OCI-M2 (cell line): ENCODE results near the gene CYGB.
"Not testable (repeated sequence)": the region's sequence is repeated elsewhere in the genome, so short reads cannot be mapped to it uniquely, and the experiment has no call there.

Source experiments
- DNase-seq: peaks from one replicate; lab custom pipeline; 2025; ENCODE audit not compliant: unreplicated experiment; lab: John Stamatoyannopoulos, UW

CYGB gene

GRCh38 chr17:76538281-76538931, 897 bp upstream of the CYGB start:
- no peak for DNase-seq

DNA sequence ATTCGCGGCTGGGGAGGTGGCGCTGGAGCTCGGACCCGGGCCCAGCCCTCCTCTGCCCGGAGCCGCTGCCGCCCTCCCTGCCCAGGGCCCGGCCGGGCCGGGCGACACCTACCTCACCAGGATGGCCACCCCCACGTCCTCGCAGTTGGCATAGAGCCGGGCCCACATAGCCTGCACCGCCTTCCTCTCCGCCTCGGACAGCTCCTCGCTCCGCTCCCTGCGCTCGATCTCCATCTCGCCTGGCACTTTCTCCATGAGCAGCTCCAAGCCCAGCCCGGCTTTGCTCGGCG, 276 bp downstream of the CYGB start:
- no peak for DNase-seq

DNA sequence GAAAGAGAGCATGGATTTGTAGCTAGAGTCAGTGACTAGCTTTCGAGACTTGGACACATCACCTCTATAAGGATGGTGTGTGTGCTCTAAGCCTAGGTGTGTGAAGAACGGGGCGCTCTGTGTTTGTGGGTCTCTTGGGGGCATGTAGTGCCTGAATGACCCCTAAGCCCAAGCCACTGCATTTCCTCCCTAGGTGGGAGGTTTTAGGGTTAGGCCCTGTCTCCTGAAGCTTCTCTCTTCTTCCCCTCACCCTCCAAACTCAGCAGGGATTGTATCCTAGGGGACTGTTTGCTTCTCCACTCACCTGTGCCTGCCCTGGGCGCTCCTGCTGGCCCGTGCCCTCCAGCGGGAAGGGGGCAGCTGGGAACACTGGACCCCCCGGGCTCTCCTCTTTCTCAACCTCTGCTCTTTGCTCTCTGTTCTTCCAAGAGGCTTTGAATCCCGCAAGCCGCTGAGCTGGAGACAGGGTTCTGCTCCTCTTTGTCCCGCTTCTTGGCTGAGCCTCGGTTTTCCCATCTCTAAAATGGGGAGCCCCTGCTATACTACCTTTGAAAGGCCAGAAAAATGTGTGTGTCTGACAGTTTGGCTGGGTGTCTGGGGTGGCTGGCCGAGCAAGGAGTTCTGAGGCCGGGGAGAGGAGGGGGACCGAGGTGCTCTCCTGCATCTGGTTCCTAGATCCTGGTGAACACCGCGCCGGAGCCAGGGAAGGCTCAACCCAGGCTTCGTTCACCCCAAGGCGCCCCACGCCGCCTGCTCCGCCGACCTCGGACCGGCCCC, 810 bp downstream of the CYGB start:
- DNase-seq: no peak

DNA sequence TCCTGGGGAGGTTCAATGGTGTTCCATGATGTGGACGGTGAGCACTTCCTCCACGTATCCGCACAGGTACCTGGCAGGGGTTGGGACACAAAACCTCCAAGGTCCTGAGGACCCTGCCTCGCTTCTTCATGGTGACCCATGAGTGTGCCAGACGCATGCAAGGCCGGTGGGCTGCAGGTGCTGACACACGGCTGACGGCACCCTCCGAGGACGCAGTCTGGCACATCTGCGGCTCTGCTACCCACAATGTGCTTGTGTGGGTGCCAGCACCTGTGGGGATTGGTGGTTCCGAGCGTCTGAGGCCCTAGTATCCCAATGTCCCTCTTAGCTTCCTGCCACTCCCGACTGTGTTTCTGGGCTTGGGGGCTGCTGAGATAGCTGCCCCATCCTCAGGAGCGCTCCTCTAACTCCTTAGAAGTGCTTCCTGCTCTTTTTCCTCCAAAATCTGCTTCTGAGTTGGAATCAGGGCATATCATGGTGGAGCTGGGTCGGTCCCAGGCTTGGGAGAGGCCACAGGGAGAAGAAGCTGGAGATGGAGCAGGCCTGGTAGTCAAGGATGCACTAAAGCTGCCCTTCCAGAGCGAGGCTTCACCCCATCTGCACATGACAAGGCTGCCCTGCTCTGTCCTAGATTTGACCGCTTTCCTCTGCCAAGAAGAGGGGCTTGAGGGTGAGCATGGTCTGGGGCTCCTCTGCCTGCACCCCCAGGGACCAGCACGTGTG, 1.6 kb downstream of the CYGB start:
- no peak for DNase-seq

DNA sequence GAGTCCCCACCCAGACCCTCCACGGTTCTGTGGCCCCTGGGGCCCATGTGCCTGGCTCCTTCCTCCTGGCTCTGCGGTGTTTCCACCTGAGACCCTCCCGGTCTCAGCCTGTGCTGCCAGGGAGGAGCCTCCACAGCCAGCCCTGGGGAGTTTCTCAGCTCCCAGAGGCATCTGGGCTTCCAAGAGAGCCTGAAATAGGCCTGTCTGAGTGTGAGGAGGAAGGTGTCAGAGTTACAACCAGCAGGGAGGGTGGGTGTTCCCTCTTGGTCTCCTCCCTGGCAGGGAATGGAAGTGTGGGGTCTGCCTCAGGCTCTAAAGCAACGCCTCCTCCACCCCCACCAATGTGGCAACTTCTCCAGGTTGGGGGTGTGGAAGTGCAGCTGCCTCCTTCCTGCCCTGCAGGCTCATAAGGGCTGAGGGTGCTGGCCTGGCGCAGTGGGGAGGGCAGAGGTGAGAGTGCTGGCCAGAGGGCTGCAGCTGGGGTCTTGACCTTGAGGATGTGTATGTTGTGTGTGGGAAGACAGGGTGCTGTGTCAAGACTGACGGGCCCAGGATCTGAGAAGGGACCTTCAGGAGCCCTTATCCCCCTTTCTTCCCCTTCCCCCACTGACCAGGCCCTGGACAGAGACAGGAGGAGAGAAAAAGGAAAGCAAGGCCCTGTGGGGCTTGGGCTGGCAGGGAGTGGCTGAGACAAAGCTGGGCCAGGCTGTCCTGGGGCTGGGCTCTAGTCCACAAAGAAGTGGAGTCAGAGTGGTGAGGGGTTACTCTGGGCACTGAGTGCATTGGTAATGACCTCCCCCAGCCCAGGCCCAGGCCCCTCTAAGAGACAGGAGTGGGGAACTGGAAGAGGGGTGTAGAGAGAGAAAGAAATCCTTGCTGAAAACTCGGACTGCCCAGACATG, 2.4 kb downstream of the CYGB start:
- no peak for DNase-seq

DNA sequence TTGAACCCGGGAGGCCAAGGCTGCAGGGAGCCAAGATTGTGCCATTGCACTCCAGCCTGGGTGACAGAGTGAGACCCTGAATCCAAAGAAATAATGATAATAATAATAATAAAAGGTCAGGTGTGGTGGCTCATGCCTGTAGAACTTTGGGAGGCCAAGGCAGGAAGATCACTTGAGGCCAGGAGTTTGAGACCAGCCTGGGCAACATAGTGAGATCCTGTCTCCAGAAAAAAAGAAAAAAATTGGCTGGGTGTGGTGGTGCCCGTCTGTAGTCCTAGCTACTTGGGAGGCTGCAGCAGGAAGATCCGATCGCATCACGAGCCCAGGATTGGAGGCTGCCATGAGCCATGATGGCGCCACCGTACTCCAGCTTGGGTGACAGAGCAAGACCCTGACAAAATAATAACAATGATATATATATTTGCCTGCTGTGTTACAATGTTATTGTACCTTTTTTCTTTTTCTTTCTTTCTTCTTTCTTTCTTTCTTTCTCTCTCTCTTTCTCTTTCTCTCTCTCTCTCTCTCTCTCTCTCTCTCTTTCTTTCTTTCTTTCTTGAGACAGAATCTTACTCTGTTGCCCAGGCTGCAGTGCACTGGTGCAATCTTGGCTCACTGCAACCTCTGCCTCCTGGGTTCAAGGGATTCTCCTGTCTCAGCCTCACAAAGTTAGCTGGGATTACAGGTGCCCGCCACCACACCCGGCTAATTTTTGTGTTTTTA, 3.7 kb downstream of the CYGB start:
- not testable (repeated sequence) for DNase-seq

- no peak for DNase-seq
These were observed 5.3 kb downstream of the CYGB start for GRCh38 chr17:76532072-76532651.

DNA sequence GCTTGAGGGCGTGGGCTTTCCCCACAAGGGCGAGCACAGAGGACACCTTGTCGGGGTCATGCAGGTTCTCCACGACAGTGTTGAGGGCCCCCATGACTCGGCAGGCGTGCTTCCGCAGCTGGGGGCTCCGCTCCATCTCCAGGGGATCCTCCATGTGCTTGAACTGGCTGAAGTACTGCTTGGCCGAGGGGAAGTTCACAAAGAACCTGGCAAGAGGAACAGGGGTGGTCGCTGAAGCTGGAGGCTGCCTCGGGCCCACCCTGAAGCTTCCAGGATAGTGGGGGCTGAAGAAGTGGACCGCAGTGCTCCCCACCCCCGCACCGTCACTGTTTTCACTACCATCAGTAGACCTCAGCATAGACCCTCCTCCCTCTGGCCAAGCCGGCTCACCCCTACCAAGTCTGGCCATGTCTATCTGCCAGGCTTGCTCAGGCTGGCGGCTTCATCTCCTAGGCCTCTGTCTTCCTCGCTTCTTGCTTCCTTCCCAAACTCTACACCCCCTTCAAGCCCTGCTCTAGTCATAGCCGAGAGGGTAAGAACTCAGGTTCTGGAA, 5.9 kb downstream of the CYGB start:
- DNase-seq: no peak

DNA sequence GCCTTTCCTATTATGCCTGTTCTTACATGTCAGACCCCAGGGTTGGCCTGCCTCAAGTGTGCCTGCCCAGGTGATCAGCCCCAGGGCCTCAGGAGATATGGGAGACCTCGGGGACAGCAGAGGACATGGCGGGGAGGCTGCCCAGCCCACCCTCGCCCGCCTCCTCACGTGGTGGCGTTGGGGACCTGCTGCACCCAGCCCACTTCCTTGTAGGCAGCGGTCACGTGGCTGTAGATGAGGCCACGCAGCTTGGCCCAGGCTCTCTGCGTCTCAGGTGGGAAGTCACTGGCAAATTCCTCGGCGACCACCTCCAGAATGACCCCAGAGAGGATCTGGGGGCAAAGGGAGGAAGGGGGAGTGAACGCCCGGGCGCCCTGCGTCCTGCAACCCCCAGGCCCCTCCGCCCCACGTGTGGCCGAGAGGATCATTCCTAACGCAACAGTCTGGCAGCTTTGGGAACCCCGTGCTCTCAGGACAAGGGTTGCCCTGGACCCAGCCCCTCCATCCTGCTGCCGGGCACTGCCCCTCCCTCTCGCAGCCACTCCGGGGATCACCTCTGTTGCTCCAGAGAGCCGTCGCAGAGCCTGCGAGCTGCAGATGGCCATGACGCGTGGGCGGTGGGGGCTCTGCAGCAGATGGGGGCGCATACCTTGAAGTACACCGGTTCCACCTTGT, 6.6 kb downstream of the CYGB start:
- DNase-seq: no peak

DNA sequence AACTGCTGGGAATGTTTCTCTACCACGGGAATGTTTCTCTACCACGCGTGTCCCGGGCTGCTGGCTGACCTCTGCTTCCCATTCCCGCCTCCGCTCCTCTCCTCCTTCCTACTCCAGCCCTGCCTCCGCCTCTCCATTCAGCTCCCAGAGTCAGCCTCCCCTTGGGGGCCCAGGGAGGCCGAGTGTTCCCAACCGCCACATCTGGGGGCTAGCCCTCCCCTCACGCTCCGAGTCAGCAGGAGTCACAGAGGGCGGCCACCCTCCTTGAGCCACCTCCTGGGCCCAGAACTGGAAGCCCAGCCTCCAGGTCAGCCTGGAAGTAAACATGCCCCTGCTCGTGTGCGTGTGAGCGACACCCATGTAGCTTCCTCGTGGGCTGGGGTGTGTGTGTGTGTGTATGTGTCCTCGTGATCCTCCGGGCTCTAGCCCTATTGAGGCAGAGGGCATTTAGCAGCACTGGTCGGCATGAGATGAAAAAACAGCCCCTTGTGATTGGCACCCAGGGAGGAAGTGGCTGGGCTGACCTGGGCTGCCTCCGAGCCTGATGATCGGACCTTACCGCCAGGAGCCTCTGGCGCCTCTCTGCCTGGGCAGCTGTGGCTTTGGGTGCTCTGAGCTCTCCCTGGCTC, 7.3 kb downstream of the CYGB start:
- no peak for DNase-seq

- DNase-seq: no peak
These were observed 8.1 kb downstream of the CYGB start for GRCh38 chr17:76529224-76530094.

GRCh38 chr17:76528528-76529223, 8.8 kb downstream of the CYGB start:
- DNase-seq: no peak

DNA sequence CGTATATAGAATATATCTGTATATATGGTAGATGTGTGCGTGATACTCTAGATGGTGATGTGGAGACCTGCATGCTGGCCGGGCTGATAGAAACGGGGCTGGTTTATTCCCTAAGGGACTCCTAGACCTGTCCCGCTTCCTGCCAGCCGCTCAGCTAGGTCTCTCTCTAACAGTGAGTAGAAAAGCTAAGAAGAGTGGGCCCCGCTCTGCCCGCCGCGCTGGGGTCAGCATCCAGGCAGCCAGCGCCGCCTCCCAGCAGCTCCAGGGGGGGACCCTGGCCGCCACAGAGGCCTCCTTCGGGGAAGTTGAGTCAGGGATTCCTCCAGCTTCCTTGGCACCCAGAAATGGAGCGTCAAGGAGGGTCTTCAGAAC, 9.4 kb downstream of the CYGB start:
- no peak for DNase-seq

DNA sequence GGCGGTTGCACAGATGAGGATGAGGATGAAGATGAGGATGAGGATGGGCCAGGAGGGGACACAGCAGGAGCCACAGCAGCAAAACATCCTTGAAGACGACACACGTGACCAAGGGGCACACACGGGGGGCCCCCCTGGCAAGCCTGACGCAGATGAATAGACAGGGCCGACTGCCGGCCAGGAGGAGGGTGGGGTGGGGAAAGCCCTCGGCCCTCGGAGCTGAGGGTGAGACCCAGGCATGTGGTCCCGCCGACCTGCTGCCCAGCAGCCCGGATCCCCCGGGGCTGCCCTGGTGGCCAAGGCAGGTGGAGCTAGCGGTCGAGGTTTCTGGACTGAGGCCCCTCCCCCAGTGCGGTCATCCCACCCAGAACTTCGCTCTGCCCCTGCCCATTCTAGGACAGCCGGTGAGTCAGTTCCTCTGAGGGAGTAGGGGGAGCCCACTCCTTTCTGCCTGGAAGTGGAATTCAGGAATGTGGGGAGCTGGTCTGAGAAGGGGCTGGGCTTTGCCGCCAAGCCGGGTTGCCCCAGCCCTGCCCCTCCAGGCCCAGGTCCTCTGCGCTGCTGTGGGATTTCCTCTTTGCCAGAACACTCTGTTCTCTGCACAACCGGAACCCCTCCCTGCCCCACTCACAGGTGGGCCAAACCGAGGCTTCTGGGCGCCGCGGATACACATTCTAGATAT, 9.9 kb downstream of the CYGB start:
- no peak for DNase-seq

- not testable (repeated sequence) for DNase-seq
These were observed 10.5 kb downstream of the CYGB start for GRCh38 chr17:76527016-76527415.

DNA sequence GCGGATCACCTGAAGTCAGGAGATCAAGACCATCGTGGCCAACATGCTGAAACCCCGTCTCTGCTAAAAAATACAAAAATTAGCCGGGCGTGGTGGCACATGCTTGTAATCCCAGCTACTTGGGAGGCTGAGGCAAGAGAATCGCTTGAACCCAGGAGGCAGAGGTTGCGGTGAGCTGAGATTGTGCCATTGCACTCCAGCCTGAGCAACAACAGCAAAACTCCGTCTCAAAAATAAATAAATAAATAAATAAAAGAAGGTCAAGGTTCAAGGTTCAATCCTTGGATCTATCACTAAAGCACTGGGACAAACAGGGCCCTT, 12.0 kb downstream of the CYGB start:
- DNase-seq: not testable (repeated sequence)
